ENCODE results near the gene GALP. TPM values are rescaled to one million over a fixed set of nuclear protein-coding genes. Genes with fewer than 3 reads are reported as not detected.
"Not testable (repeated sequence)": the region's sequence is repeated elsewhere in the genome, so short reads cannot be mapped to it uniquely, and the experiment has no call there.

Gene GALP
- total and polyA plus RNA-seq, 2 experiments from 2014 or later = not detected

- 98% methylated on average over 15 of the region's 15 CpGs for WGBS (ENCODE audit: low lambda C conversion rate, missing lambda C conversion rate)
- Histone ChIP-seq H3K9me3 (ENCODE audit: low read depth) (no peaks in the 10 kb centered on the region), H3K36me3 (replicated peaks; ENCODE audit: insufficient read depth, low read depth) (no peaks in the 10 kb centered on the region), H3K4me1 (ENCODE audit: insufficient read depth) (peaks cover 19% of the 10 kb centered on the region), H3K27me3 (no peaks in the 10 kb centered on the region), H3K9me2 (replicated peaks; ENCODE audit: insufficient read depth) (no peaks in the 10 kb centered on the region), H3K27ac (no peak overlapping the region), H3K79me2 (peaks cover 84% of the 10 kb centered on the region), H3K4me3 (no peak overlapping the region), H2AFZ (no peak overlapping the region), H3K4me2 (no peak overlapping the region), H4K20me1 (ENCODE audit: insufficient read depth, poor library complexity, severe bottlenecking) (peaks cover 26% of the 10 kb centered on the region)
- no peak for DNase-seq (ENCODE audit: low spot score)
- no peak for TF ChIP-seq EZH2 (IDR thresholded peaks at IDR 0.05; ENCODE audit: borderline replicate concordance)
- no peak for TF ChIP-seq CTCF (IDR thresholded peaks at IDR 0.05; ENCODE audit: poor library complexity)
- TF ChIP-seq EZH2phosphoT487 (IDR thresholded peaks at IDR 0.05; ENCODE audit: low read depth, severe bottlenecking, unreplicated experiment) = no peak
These were observed 27.7 kb upstream of the GALP start for GRCh38 chr19:56148096-56148495.

- H3K4me3 ChIP-seq; H3K4me1 ChIP-seq (ENCODE audit: insufficient read depth); H3K4me2 ChIP-seq; H3K27ac ChIP-seq; H3K9me2 ChIP-seq (replicated peaks; ENCODE audit: insufficient read depth); H3K36me3 ChIP-seq (replicated peaks; ENCODE audit: insufficient read depth, low read depth); H3K27me3 ChIP-seq; H3K9me3 ChIP-seq (ENCODE audit: low read depth); H2AFZ ChIP-seq; DNase-seq (ENCODE audit: low spot score): not testable (repeated sequence)
- 95% methylated on average over 8 of the region's 12 CpGs for WGBS (ENCODE audit: low lambda C conversion rate, missing lambda C conversion rate)
- Histone ChIP-seq H4K20me1 (ENCODE audit: insufficient read depth, poor library complexity, severe bottlenecking) (peaks cover 31% of the 10 kb centered on the region), H3K79me2 (peaks cover 81% of the 10 kb centered on the region)
These were observed 26.7 kb upstream of the GALP start for GRCh38 chr19:56148955-56149655.

- H4K20me1 ChIP-seq (ENCODE audit: insufficient read depth, poor library complexity, severe bottlenecking) = peaks cover 32% of the 10 kb centered on the region
- no peak for DNase-seq (ENCODE audit: low spot score)
- H3K36me3 ChIP-seq (replicated peaks; ENCODE audit: insufficient read depth, low read depth) = no peaks in the 10 kb centered on the region
- H2AFZ ChIP-seq = no peak overlapping the region
- H3K9me2 ChIP-seq (replicated peaks; ENCODE audit: insufficient read depth) = no peaks in the 10 kb centered on the region
- peaks cover 76% of the 10 kb centered on the region for H3K79me2 ChIP-seq
- peaks cover 7% of the 10 kb centered on the region for H3K4me1 ChIP-seq (ENCODE audit: insufficient read depth)
- TF ChIP-seq CTCF (IDR thresholded peaks at IDR 0.05; ENCODE audit: poor library complexity) = no peak
- TF ChIP-seq EZH2phosphoT487 (IDR thresholded peaks at IDR 0.05; ENCODE audit: low read depth, severe bottlenecking, unreplicated experiment) = no peak
- no peak for TF ChIP-seq EZH2 (IDR thresholded peaks at IDR 0.05; ENCODE audit: borderline replicate concordance)
- H3K27me3 ChIP-seq = no peaks in the 10 kb centered on the region
- 95% methylated on average over 5 of the region's 5 CpGs for WGBS (ENCODE audit: low lambda C conversion rate, missing lambda C conversion rate)
- H3K4me3 ChIP-seq = no peak overlapping the region
- no peaks in the 10 kb centered on the region for H3K9me3 ChIP-seq (ENCODE audit: low read depth)
- no peak overlapping the region for H3K4me2 ChIP-seq
- no peak overlapping the region for H3K27ac ChIP-seq
These were observed 26.2 kb upstream of the GALP start for GRCh38 chr19:56149656-56150038.

- no peaks in the 10 kb centered on the region for H3K27me3 ChIP-seq
- TF ChIP-seq CTCF (IDR thresholded peaks at IDR 0.05; ENCODE audit: poor library complexity) (no peak), EZH2phosphoT487 (IDR thresholded peaks at IDR 0.05; ENCODE audit: low read depth, severe bottlenecking, unreplicated experiment) (no peak), EZH2 (IDR thresholded peaks at IDR 0.05; ENCODE audit: borderline replicate concordance) (no peak)
- H4K20me1 ChIP-seq (ENCODE audit: insufficient read depth, poor library complexity, severe bottlenecking) = peaks cover 35% of the 10 kb centered on the region
- peaks cover 7% of the 10 kb centered on the region for H3K4me1 ChIP-seq (ENCODE audit: insufficient read depth)
- H3K9me2 ChIP-seq (replicated peaks; ENCODE audit: insufficient read depth) = no peaks in the 10 kb centered on the region
- H3K79me2 ChIP-seq = peaks cover 69% of the 10 kb centered on the region
- no peaks in the 10 kb centered on the region for H3K36me3 ChIP-seq (replicated peaks; ENCODE audit: insufficient read depth, low read depth)
- H3K4me3 ChIP-seq = no peak overlapping the region
- no peak overlapping the region for H3K4me2 ChIP-seq
- no peaks in the 10 kb centered on the region for H3K9me3 ChIP-seq (ENCODE audit: low read depth)
- H3K27ac ChIP-seq = no peak overlapping the region
- WGBS (ENCODE audit: low lambda C conversion rate, missing lambda C conversion rate) = 93% methylated on average over 11 of the region's 11 CpGs
- DNase-seq (ENCODE audit: low spot score) = no peak
- no peak overlapping the region for H2AFZ ChIP-seq
These were observed 25.4 kb upstream of the GALP start for GRCh38 chr19:56150358-56150757.
